ENCODE results near the gene PRR14L.

- TF ChIP-seq CTCF (conservative IDR thresholded peaks at IDR 0.05) (no peak), ZFX (IDR thresholded peaks at IDR 0.05) (no peak)
Measured at GRCh38 chr22:31773416-31773815, 23.5 kb upstream of the PRR14L start.

All from C4-2B (cell line).